HG03175 (cell line): Measurements from ENCODE around the gene STT3A.

Experiments used
- ATAC-seq: cut with Tn5 transposase; IDR thresholded peaks from one replicate; pipeline ENCODE4 v1.9.1; 2021; ENCODE audit warnings: mild to moderate bottlenecking, moderate library complexity; ENCODE audit not compliant: unreplicated experiment

The STT3A gene

GRCh38 chr11:125587480-125587879, 5.2 kb upstream of the STT3A start:
- ATAC-seq: no peak

- no peak for ATAC-seq
Measured at GRCh38 chr11:125588505-125588904, 4.1 kb upstream of the STT3A start.

- ATAC-seq: peak; percentile 25
Measured at GRCh38 chr11:125591649-125592304, 875 bp upstream of the STT3A start.

- no peak for ATAC-seq
Measured at GRCh38 chr11:125593114-125593820, 615 bp downstream of the STT3A start.

GRCh38 chr11:125594958-125595357, 2.3 kb downstream of the STT3A start:
- ATAC-seq: no peak

- no peak for ATAC-seq
Measured at GRCh38 chr11:125600663-125601062, 8.0 kb downstream of the STT3A start.

GRCh38 chr11:125603207-125603606, 10.6 kb downstream of the STT3A start:
- no peak for ATAC-seq

GRCh38 chr11:125605417-125605816, 12.8 kb downstream of the STT3A start:
- ATAC-seq: no peak

- no peak for ATAC-seq
Measured at GRCh38 chr11:125609545-125609944, 16.9 kb downstream of the STT3A start.

GRCh38 chr11:125618383-125618782, 25.7 kb downstream of the STT3A start:
- ATAC-seq: no peak

- ATAC-seq: no peak
Measured at GRCh38 chr11:125621995-125622394, 29.3 kb downstream of the STT3A start.

- no peak for ATAC-seq
Measured at GRCh38 chr11:125623064-125623463, 30.4 kb downstream of the STT3A start.

GRCh38 chr11:125624756-125625213, 32.1 kb downstream of the STT3A start, which contains the start of gene CHEK1:
CHEK1 (plus strand) TSS chr11:125625163; CDS start chr11:125626769, 1,606 bp downstream.
- ATAC-seq: no peak

- ATAC-seq: no peak
Measured at GRCh38 chr11:125625225-125625629, 32.6 kb downstream of the STT3A start.

- peak; percentile 85 for ATAC-seq
Measured at GRCh38 chr11:125625630-125626287, 33.1 kb downstream of the STT3A start.

- peak; percentile 37 for ATAC-seq
Measured at GRCh38 chr11:125626288-125626950, 33.8 kb downstream of the STT3A start.

- ATAC-seq: no peak
Measured at GRCh38 chr11:125627236-125627910, 34.7 kb downstream of the STT3A start.

GRCh38 chr11:125637840-125638239, 45.2 kb downstream of the STT3A start:
- no peak for ATAC-seq

- no peak for ATAC-seq
Measured at GRCh38 chr11:125638315-125638714, 45.7 kb downstream of the STT3A start.

- no peak for ATAC-seq
Measured at GRCh38 chr11:125645871-125646270, 53.2 kb downstream of the STT3A start.
